ENCODE measurements around the gene ZNF121.

Gene ZNF121

DNA sequence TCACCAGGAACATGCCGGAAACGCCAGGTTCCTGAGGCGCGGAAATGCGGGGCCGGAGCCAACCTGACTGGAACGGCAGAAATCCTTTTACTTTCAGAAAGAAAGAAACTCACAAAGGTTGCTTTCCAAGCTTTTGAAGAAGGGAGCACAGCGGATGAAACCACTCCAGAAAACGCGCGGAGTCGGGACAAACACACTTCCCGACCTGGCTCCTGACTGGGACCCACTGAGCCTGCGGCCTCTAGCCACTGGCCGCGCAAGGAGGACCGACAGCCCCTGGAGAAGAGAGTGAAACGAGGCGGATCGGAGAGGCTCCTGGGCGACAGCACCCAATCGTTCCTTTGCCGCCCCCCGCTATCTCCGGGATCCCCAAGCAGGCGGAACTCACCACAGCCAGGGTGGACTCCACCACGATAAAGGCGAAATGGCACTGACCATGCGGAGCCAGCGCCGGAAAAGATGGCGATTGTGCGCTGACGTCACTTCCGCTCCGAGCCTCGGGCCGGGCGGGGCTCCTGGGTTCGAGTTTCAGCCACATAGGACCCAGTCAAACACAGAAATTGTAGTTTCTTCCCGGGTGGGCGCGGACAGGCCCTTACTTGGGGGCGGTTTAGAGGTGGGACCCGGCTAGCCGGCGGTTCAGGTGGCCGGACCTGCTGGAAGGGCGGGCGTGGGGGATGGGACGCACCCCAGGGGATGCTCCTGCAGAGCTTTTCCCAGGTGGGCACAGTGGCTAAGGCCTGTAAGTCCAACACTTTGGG is at the start of gene ZNF121:
Gene ZNF121 (minus strand): TSS at position 432 of the 761 bp plus-strand sequence. CDS start 16,407 bp downstream, outside the sequence.
- H3K4me3 ChIP-seq (ENCODE audit: low read depth, low read length): peak within 1 kb of the TSS; percentile 88

DNA sequence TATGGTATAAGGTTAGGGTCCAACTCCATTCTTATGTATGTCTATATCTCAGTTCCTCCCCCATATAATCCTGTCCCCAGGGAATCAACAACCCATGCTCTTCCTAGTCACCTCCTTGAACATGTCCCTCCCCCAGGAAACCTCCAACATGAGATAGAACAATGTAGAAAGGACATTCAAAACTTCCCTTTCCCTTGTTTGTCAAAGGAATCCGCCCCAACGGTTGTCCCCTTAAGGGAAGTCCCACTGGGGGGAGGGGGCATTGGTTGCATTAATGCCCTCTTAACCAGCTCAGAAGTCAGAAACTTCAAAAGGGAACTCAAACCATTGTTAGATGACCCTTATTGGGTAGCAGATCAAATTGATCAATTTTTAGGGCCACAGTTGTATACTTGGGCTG is 43.6 kb upstream of the ZNF121 start:
- H3K4me3 ChIP-seq (ENCODE audit: low read depth, low read length): no peak overlapping the region
- TF ChIP-seq POLR2A (IDR thresholded peaks at IDR 0.05; ENCODE audit: extremely low read depth, insufficient read length): no peak
- TF ChIP-seq, protein P1, sequence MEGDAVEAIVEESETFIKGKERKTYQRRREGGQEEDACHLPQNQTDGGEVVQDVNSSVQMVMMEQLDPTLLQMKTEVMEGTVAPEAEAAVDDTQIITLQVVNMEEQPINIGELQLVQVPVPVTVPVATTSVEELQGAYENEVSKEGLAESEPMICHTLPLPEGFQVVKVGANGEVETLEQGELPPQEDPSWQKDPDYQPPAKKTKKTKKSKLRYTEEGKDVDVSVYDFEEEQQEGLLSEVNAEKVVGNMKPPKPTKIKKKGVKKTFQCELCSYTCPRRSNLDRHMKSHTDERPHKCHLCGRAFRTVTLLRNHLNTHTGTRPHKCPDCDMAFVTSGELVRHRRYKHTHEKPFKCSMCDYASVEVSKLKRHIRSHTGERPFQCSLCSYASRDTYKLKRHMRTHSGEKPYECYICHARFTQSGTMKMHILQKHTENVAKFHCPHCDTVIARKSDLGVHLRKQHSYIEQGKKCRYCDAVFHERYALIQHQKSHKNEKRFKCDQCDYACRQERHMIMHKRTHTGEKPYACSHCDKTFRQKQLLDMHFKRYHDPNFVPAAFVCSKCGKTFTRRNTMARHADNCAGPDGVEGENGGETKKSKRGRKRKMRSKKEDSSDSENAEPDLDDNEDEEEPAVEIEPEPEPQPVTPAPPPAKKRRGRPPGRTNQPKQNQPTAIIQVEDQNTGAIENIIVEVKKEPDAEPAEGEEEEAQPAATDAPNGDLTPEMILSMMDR (IDR thresholded peaks at IDR 0.05; ENCODE audit: low read depth, low read length): no peak
- TF ChIP-seq, protein P2, sequence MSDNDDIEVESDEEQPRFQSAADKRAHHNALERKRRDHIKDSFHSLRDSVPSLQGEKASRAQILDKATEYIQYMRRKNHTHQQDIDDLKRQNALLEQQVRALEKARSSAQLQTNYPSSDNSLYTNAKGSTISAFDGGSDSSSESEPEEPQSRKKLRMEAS (IDR thresholded peaks at IDR 0.05; ENCODE audit: low read depth, low read length): no peak
- no peak for TF ChIP-seq MYC (IDR thresholded peaks at IDR 0.05; ENCODE audit: low read depth, low read length)
- peak; percentile 81 for DNase-seq (ENCODE audit: low read depth)

More for the DNA sequence above, at the start of gene ZNF121:
- TF ChIP-seq, protein P1 (IDR thresholded peaks at IDR 0.05; ENCODE audit: low read depth, low read length): no peak
- peak; percentile 99 for TF ChIP-seq POLR2A (IDR thresholded peaks at IDR 0.05; ENCODE audit: extremely low read depth, insufficient read length)
- TF ChIP-seq, protein P2 (IDR thresholded peaks at IDR 0.05; ENCODE audit: low read depth, low read length): peak; percentile 98
- peak; percentile 100 for TF ChIP-seq MYC (IDR thresholded peaks at IDR 0.05; ENCODE audit: low read depth, low read length)
- DNase-seq (ENCODE audit: low read depth): peak; percentile 96

DNA sequence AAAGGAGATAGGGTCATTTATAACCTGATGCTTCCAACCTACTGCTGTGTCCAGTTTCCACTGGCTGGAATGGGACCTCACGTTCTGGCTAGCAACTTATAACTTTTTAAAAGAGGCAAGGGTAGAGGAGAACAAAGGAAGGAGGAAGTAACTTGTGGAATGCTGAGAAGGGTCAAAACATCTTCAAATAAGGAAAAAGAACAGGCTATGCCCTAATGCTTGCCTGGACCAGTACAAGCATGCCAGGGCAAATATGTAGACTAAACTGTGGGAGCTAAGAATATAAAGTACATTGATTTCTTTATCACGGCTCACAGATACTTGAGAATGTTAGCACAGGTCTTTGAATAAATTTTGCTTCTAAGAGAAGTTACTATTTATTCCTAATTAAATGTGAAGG is 38.2 kb upstream of the ZNF121 start:
- H3K4me3 ChIP-seq (ENCODE audit: low read depth, low read length): peak overlapping the region; percentile 70
- no peak for DNase-seq (ENCODE audit: low read depth)
- no peak for TF ChIP-seq MYC (IDR thresholded peaks at IDR 0.05; ENCODE audit: low read depth, low read length)

DNA sequence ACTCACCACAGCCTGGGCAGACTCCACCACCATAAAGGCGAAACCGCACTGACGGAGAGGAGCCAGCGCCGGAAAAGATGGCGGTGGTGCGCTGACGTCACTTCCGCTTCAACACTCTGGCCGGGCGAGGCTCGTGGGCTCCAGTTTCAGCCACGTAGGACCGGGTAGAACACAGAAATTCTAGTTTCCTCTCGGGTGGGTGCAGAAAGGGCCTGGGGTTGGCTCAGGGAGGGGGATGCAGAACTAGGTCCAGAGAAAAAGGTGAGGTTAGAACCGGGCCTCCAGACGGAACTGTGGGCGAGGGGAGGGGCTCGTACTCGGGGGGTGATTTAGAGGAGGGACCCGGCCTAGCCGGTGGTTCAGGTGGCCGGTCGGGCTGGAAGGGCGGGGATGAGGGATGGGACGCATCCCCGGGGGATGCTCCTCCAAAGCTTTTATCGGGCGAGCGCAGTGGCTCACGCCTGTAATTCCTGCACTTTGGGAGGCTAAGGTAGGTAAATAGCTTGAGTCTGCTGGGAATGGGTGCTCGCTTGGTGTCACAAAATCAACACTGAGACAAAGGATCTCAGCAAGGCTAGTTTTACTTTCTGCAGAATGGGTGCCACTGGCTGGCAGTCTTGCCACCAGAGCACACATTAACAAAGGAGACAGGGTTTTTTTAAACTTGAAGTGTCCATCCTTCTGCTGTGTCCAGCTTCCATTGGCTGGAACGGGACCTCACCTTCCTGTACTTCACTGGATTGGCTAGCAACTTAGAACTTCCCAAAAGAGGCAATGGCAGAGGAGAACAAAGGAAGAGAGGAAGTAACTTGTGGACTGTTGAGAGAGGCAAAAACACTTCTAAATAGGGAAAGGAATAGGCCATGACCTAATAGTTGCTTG is 37.1 kb upstream of the ZNF121 start, which contains the start of gene ZNF561:
Gene ZNF561 (minus strand): TSS at position 77 of the 882 bp plus-strand sequence. CDS start 1,776 bp downstream, outside the sequence.
- DNase-seq (ENCODE audit: low read depth): peak; percentile 98
- TF ChIP-seq, protein P1 (IDR thresholded peaks at IDR 0.05; ENCODE audit: low read depth, low read length): no peak
- TF ChIP-seq MYC (IDR thresholded peaks at IDR 0.05; ENCODE audit: low read depth, low read length) (peak; percentile 65), POLR2A (IDR thresholded peaks at IDR 0.05; ENCODE audit: extremely low read depth, insufficient read length) (peak; percentile 76)
- TF ChIP-seq, protein P2 (IDR thresholded peaks at IDR 0.05; ENCODE audit: low read depth, low read length): peak; percentile 36
- H3K4me3 ChIP-seq (ENCODE audit: low read depth, low read length): peak within 1 kb of the TSS; percentile 70

DNA sequence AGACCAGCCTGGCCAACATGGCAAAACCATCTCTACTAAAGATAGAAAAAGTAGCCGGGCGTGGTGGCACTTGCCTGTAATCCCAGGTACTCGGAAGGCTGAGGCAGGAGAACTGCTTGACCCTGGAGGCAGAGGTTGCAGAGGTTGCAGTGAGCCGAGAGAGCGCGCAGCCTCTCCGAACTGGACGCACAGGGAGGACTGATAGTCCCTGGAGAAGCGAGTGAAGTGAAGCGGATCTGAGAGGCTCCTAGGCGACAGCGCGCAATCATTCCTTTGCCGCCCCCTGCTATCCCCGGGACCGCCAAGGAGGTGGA is 36.5 kb upstream of the ZNF121 start:
- DNase-seq (ENCODE audit: low read depth): no peak
- TF ChIP-seq MYC (IDR thresholded peaks at IDR 0.05; ENCODE audit: low read depth, low read length): no peak
- peak overlapping the region; percentile 70 for H3K4me3 ChIP-seq (ENCODE audit: low read depth, low read length)

DNA sequence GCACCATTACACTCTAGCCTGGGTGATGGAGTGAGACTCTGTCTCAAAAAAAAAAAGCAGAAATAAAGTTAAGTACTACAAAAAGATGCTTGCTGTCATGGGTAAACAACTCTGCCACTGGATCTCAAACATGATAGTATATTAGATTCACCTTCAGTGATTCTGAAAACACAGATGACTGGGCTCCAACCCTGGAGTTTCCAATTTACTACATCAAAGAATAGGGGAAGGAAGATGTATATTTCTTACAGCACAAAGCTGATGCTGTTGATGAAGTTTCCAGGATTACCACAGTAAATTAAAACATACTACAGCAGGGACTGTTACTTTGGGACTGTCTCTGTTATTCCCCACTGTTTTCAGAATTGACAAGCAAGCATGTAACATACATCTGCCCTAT is 31.5 kb upstream of the ZNF121 start:
- DNase-seq (ENCODE audit: low read depth): no peak
- H3K4me3 ChIP-seq (ENCODE audit: low read depth, low read length): no peak overlapping the region
- TF ChIP-seq, protein P2 (IDR thresholded peaks at IDR 0.05; ENCODE audit: low read depth, low read length): no peak
- TF ChIP-seq MYC (IDR thresholded peaks at IDR 0.05; ENCODE audit: low read depth, low read length) (no peak), POLR2A (IDR thresholded peaks at IDR 0.05; ENCODE audit: extremely low read depth, insufficient read length) (no peak)
- TF ChIP-seq, protein P1 (IDR thresholded peaks at IDR 0.05; ENCODE audit: low read depth, low read length): no peak

All from NB4 (cell line).